K562 treated with DMSO at 1 percent for 12 hours (cell line): Measurements from ENCODE around the gene HSPB9. TPM values are rescaled to one million over a fixed set of nuclear protein-coding genes. Genes with fewer than 3 reads are reported as not detected.

Experiments
- total RNA-seq: library from RNA; unstranded; fragments of 300-600 nt; gene quantifications from 2 replicates; pipeline ENCODE4 v1.2.3, GENCODE V29; 2022; ENCODE audit not compliant: insufficient read depth

The HSPB9 gene, protein sequence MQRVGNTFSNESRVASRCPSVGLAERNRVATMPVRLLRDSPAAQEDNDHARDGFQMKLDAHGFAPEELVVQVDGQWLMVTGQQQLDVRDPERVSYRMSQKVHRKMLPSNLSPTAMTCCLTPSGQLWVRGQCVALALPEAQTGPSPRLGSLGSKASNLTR
- total RNA-seq, result 1.1 TPM in 1 of 2 replicates, not detected in the other

DNA sequence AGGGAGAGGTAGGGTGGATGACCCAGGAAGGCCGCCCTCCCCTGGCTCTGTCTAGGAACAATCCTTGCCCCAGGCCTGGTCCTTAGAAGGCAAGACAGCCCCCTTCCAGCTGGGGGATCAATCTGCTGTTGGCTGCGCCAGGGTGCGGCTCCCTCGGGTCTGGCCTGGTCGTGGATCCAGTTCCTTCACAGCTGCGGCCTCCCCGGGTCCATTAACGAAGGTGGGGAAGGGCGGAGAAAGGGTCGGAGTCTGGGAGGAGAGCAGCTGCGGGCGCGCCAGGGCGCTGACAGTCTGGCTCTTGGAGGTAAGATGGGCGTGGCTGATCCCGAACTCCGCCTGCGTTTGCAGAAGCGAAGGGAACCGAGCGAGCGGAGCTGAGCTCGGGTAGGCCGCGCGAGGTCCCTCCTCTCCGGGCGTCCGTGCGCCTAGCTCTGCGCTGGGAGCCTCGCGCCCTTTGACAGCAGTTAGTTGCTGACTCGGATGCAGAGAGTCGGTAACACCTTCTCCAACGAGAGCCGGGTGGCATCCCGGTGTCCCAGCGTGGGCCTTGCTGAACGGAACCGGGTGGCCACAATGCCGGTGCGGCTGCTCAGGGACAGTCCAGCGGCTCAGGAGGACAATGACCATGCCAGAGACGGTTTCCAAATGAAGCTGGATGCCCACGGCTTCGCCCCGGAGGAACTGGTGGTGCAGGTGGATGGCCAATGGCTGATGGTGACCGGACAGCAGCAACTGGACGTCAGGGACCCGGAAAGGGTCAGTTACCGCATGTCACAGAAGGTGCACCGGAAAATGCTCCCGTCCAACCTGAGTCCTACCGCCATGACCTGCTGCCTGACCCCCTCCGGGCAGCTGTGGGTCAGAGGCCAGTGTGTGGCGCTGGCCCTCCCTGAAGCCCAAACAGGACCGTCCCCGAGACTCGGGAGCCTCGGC lies at the start of gene HSPB9:
TSS of gene HSPB9 (plus strand) at position 434 of the 933 bp plus-strand sequence. CDS start at position 481, 47 bp downstream.

GRCh38 chr17:42097691-42098631 lies 24.6 kb upstream of the HSPB9 start, which contains the start of gene ZNF385C:
ZNF385C (minus strand) TSS chr17:42098473; CDS start chr17:42063056, 35,417 bp downstream.

DNA sequence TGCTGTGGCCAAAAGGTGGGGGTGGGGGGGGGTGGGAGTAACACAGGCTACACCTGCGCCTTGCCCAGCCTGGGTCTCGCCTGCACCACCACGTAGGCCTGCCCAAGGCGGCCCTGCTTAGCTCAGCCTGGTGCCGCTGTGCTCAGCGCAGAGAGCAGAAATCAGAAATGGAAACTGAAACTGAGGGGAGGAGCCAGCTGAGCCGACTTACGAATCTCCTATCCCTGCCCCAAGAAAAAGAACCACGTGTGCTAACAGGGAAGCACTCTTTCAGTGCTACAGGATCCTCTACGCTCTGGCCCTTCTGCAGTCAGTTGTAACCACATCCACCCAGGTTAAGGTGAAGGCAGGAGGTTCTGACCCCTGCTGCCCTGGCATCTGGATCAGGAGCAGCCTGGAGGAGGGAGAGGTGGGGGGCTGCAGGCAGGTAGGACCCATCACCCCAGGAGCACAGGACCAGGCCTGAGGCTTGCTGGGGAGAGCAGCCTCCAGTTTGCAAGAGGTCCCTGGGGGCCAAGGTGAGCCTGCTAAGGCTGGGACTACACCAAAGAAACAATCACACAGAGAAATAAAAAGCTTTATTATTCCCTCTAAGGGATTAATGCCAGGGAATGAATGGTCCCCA lies 9.9 kb upstream of the HSPB9 start, which contains the start of gene DHX58:
TSS of gene DHX58 (minus strand) at position 163 of the 625 bp plus-strand sequence. CDS start 822 bp downstream, outside the sequence.

GRCh38 chr17:42120770-42121769 lies 1.5 kb upstream of the HSPB9 start, which contains the start of gene KAT2A:
KAT2A (minus strand) TSS chr17:42121367; CDS start chr17:42121304, 63 bp downstream.

Other genes starting within 250 kb of the HSPB9 start
- 42.0 and 106 TPM in 2 replicates for gene ACLY, start 203.9 kb upstream of the HSPB9 start, total RNA-seq
- gene ODAD4, start 192.2 kb upstream of the HSPB9 start, total RNA-seq, result 0.36 and 1.4 TPM in 2 replicates
- 34.5 and 50.2 TPM in 2 replicates for gene CNP, start 156.0 kb upstream of the HSPB9 start, total RNA-seq
- 88.5 and 114 TPM in 2 replicates for gene DNAJC7, start 105.4 kb upstream of the HSPB9 start, total RNA-seq
- gene NKIRAS2, start 102.7 kb upstream of the HSPB9 start, total RNA-seq, result 60.7 and 119 TPM in 2 replicates
- 2.0 and 2.4 TPM in 2 replicates for gene C17orf113, start 72.2 kb upstream of the HSPB9 start, total RNA-seq
- 0.73 and 1.8 TPM in 2 replicates for gene ZNF385C, start 24.3 kb upstream of the HSPB9 start, total RNA-seq
- 2.9 and 4.3 TPM in 2 replicates for gene DHX58, start 10.1 kb upstream of the HSPB9 start, total RNA-seq
- gene KAT2A, start 1.4 kb upstream of the HSPB9 start, total RNA-seq, result 16.9 and 35.3 TPM in 2 replicates
- 117 and 137 TPM in 2 replicates for gene RAB5C, start 32.2 kb downstream of the HSPB9 start, total RNA-seq
- not detected in 2 replicates for gene KCNH4, start 58.3 kb downstream of the HSPB9 start, total RNA-seq
- gene HCRT, start 62.6 kb downstream of the HSPB9 start, total RNA-seq, result not detected in 2 replicates
- 15.5 and 21.4 TPM in 2 replicates for gene GHDC, start 71.7 kb downstream of the HSPB9 start, total RNA-seq
- gene STAT5B, start 153.6 kb downstream of the HSPB9 start, total RNA-seq, result 33.7 and 83.5 TPM in 2 replicates
- gene STAT5A, start 165.7 kb downstream of the HSPB9 start, total RNA-seq, result 51.5 and 84.7 TPM in 2 replicates